Measurements from ENCODE around the gene PRIMA1.

PRIMA1 gene

GRCh38 chr14:93797071-93797470 is 8.8 kb upstream of the PRIMA1 start:
- DNase-seq (ENCODE audit: low read depth in 2 of 2) = no peak

GRCh38 chr14:93794756-93795155 is 6.5 kb upstream of the PRIMA1 start:
- DNase-seq (ENCODE audit: low read depth in 2 of 2) = no peak

DNA sequence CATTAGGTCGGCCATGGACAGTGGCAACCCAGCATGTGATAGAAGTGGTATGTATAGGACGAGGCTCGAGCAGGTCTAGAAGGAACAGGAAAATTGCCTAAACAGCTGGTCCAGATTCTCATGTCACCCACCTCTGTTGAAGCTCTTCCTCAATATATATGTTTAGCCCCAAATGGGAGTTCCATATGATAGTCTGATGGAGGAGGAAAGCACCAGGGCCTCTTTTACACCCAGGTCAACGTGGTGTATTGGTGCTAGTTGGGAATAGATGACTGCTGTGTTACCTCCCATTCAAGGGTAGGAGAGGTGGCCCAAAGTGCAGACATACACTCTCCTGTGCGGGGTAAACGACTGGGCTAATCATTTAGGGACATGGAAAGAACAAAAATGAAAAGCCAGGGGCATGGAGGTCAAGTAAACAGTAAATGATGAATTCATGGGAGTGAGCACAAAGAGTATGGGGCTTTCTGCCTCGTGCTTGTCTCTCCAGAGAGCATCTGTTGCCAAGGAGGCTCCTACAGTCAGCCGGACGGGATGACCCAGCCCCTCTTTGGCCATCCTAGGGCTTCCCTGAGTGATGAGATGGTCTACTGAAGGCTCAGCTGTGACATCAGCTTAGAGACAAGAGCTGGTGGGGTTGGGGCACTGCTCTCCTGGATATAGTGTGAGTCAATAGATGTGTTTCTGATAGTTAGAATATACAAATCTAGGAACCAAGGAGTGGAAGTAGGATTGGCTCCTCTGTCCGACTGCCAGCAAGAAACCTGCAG is 5.5 kb upstream of the PRIMA1 start:
- no peak for DNase-seq (ENCODE audit: low read depth in 2 of 2)

- DNase-seq (ENCODE audit: low read depth in 2 of 2) = no peak
These were observed 4.1 kb upstream of the PRIMA1 start for GRCh38 chr14:93792391-93792790.

- no peak for DNase-seq (ENCODE audit: low read depth in 2 of 2)
These were observed 2.7 kb upstream of the PRIMA1 start for GRCh38 chr14:93790966-93791365.

DNA sequence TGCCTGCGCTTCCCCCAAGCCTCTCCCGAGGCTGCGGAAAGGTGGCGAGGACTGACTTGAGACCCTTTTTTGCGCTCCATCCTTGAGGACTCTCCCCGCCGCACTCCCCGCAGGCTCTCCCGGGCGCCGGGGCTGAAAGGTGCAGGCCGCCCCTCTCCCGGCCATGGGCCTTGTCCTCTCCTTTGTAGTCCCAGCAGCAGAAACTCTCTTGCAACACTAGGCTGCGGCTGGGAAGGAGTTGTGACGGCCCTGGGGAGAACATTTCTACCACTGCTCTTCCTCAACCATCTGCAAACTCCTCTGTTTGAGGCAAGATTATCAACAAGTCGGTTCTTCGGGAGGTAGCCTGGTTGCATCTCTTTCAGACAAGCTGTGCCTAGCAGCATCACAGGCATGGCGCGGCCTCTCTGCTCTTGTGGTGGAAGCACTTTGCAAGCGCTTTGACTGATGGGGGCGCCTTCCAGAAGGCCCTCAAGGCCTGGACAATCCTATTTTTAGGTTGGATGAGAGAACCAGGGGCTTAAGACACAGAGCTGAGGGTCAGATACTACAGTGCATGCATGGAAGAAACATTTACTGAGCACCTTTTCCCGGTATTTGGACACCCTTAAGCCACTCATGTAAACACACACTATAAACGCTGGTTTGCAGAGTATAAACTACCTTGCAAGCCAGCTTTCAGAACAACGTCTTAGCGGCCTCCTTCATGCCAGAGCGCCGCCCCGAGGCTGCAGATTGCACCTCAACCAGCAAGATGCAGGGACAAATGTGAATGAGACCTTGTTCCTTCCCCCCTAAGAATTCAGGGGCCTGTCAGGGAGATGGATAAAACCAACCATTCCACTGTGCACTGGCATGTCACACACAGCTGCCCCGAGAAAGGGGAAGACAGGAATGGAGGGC is 1.2 kb upstream of the PRIMA1 start:
- DNase-seq (ENCODE audit: low read depth in 2 of 2) = no peak

- no peak for DNase-seq (ENCODE audit: low read depth in 2 of 2)
These were observed 400 bp upstream of the PRIMA1 start for GRCh38 chr14:93788543-93789227.

- DNase-seq (ENCODE audit: low read depth in 2 of 2) = no peak
These were observed 606 bp downstream of the PRIMA1 start for GRCh38 chr14:93787465-93788292.

- DNase-seq (ENCODE audit: low read depth in 2 of 2) = no peak
These were observed 2.9 kb downstream of the PRIMA1 start for GRCh38 chr14:93785423-93785822.

- no peak for DNase-seq (ENCODE audit: low read depth in 2 of 2)
These were observed 3.4 kb downstream of the PRIMA1 start for GRCh38 chr14:93784878-93785277.

- no peak for DNase-seq (ENCODE audit: low read depth in 2 of 2)
These were observed 7.4 kb downstream of the PRIMA1 start for GRCh38 chr14:93780813-93781400.

- no peak for DNase-seq (ENCODE audit: low read depth in 2 of 2)
These were observed 9.2 kb downstream of the PRIMA1 start for GRCh38 chr14:93778856-93779629.

DNA sequence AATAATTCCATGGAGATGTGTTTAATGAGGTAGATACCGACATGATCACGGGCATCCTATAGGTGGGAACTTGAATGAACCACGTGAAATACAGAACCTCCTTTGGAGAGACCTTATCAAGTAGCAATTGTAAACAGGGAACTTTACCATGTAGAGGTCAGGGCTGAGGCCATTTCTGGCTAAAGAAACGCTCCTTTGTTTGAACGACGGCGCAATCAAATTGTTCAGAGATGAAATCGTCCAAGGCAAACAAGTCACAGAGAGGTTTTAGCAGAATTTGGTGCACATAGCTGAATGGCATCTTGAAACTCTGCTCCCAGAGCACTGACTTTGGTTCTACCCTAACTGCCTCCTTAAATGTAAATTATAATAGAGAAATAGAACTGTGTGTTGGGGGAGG is 9.8 kb downstream of the PRIMA1 start:
- DNase-seq (ENCODE audit: low read depth in 2 of 2) = no peak

GRCh38 chr14:93775744-93776143 is 12.5 kb downstream of the PRIMA1 start:
- no peak for DNase-seq (ENCODE audit: low read depth in 2 of 2)

DNA sequence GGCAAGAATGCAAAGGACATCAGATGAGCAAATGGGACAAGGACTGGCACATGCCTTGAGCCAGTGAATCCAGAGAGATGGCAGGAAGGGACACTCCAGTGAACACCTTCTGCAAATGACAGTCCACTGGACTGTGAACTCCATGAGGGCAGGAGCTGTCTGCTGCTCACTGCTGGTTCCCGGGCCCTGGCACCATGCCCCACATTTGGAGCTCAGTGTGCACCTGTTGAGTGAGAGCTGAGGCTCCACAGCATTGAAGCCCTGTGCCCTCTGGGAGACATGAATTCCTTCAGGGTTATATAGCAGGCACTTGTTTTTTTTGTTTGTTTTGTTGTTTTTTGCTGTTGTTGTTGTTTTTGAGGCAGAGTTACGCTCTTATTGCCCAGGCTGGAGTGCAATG is 13.1 kb downstream of the PRIMA1 start:
- no peak for DNase-seq (ENCODE audit: low read depth in 2 of 2)

GRCh38 chr14:93772263-93772662 is 16.0 kb downstream of the PRIMA1 start:
- DNase-seq (ENCODE audit: low read depth in 2 of 2) = no peak

GRCh38 chr14:93765970-93766369 is 22.3 kb downstream of the PRIMA1 start:
- no peak for DNase-seq (ENCODE audit: low read depth in 2 of 2)

DNA sequence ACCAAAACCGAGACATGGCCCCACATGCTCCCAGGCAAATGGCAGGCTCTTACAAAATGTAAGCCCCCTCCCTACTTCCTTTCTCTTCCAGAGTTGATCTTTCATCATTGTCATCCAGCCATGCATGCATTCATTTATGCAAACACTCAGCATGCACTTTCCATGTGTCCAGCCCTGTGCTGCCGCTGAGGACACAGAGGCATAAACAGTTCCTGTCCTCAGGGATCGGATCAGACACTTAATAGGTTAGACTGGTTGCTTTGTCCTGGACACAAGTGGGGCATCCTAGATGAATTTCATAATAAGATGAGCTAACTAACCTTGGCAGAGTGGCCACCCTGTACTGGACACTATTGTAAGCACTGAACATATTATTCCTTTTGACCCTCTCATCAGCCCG is 23.1 kb downstream of the PRIMA1 start:
- DNase-seq (ENCODE audit: low read depth in 2 of 2) = no peak

GRCh38 chr14:93764211-93764659 is 24.1 kb downstream of the PRIMA1 start:
- no peak for DNase-seq (ENCODE audit: low read depth in 2 of 2)

DNA sequence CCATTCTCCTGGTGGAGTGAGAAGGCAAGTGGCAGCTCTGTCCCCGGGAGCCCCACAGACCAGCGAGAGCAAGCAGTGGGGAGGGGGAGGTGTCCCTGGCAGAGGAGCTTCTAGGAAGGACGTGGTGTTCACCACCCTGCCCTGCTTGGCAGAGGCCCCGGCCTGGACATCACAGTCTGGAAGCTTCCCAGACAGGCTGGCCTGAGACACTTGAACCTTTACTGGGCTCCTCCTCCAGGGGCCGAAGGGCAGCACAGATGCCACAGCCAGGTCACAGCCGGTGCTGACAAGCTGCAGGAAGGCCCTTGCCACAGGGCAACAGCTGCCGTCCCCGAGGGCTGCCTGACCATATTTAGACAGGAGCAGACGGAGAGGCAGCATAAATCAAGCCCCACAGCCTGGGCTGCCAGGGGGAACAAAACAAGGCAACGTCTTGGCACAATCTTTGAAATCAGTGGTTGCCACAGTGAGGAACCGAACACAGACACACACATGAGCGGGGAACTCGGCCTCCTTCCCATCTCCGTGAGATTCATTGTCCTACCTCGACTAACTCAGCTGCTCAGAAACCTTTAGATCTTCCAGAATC is 28.5 kb downstream of the PRIMA1 start:
- no peak for DNase-seq (ENCODE audit: low read depth in 2 of 2)

All from stimulated activated CD8-positive, alpha-beta memory T cell treated with anti-CD3 and anti-CD28 coated beads, Interleukin-2, amount 100 ng/mL, for 48 hours (primary cell).